ENCODE data around the gene AMOTL2.

DNA sequence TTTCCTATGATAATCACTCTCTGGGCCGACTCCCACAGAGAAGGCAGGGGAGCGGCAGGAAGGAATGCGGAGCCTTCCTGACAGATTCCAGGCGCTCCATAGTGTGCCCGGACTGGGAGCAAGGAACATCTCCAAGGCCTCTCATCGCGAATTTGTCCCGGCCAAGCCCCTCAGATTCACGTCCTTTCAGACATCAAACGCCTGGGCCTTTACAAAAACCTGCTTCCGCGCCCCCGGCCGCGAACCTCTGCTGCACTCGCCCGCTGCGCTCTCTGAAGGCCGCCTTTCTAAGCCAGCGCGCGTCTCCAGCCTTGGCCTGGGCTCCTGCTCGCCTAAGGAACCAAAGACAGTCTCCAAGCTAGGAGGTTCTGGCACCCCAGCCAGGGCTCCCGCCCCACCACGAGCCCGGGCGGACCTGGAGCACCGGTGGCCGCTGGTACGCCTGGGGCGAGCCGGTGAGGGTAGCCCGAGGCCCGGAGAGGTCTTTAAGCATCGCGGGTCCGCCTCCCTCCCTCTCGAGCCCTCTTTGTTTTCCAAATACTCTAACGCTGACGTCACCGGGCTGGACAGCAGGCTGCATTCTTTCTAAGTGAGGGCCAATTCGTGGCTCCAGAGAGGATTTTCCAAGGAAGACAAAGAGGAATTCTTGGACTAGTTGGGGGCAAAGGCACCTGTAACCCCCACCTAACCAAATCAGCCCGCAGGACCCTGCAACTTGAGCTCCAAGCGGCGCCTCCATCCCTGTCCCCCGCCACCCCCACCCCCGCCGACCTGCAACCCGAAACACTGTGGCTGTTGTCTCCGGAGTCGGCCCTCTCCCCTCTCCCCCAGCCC is 759 bp downstream of the AMOTL2 start:
- TF ChIP-seq, protein P1, sequence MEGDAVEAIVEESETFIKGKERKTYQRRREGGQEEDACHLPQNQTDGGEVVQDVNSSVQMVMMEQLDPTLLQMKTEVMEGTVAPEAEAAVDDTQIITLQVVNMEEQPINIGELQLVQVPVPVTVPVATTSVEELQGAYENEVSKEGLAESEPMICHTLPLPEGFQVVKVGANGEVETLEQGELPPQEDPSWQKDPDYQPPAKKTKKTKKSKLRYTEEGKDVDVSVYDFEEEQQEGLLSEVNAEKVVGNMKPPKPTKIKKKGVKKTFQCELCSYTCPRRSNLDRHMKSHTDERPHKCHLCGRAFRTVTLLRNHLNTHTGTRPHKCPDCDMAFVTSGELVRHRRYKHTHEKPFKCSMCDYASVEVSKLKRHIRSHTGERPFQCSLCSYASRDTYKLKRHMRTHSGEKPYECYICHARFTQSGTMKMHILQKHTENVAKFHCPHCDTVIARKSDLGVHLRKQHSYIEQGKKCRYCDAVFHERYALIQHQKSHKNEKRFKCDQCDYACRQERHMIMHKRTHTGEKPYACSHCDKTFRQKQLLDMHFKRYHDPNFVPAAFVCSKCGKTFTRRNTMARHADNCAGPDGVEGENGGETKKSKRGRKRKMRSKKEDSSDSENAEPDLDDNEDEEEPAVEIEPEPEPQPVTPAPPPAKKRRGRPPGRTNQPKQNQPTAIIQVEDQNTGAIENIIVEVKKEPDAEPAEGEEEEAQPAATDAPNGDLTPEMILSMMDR (conservative IDR thresholded peaks at IDR 0.05 in 1 of 2, IDR thresholded peaks at IDR 0.05 in 1 of 2; ENCODE audit: extremely low read depth in 1 of 2, insufficient read depth in 1 of 2, low read depth in 1 of 2, low read length in 2 of 2) = no peak
- TF ChIP-seq EZH2 (IDR thresholded peaks at IDR 0.05; ENCODE audit: borderline replicate concordance, low read length) = no peak
